ENCODE data around the gene UNC13C.

- TF ChIP-seq CTCF (IDR thresholded peaks at IDR 0.05) = no peak
- TF ChIP-seq POLR2A (IDR thresholded peaks at IDR 0.05) = no peak
Measured at GRCh38 chr15:54576298-54576935, 598.2 kb downstream of the UNC13C start.
